Measurements from ENCODE around the gene DDX11. TPM values are rescaled to one million over a fixed set of nuclear protein-coding genes. Genes with fewer than 3 reads are reported as not detected.
A peak's percentile ranks its signal among the peaks of the same experiment; 100 is the strongest.
"Not testable (repeated sequence)": the region's sequence is repeated elsewhere in the genome, so short reads cannot be mapped to it uniquely, and the experiment has no call there.

The DDX11 gene
- total RNA-seq, 2 donors from 2014 or later = 102 to 257 TPM

- not testable (repeated sequence) for H3K9me3 Mint-ChIP-seq; H3K4me1 Mint-ChIP-seq (ENCODE audit: low read depth in 2 of 2); H3K27ac Mint-ChIP-seq; H3K36me3 Mint-ChIP-seq; ATAC-seq; H3K27me3 Mint-ChIP-seq; DNase-seq (ENCODE audit: low spot score)
- peak overlapping the region; percentile 65 for H3K4me3 Mint-ChIP-seq
Measured at GRCh38 chr12:31116846-31117202, 43.2 kb downstream of the DDX11 start.

DNA sequence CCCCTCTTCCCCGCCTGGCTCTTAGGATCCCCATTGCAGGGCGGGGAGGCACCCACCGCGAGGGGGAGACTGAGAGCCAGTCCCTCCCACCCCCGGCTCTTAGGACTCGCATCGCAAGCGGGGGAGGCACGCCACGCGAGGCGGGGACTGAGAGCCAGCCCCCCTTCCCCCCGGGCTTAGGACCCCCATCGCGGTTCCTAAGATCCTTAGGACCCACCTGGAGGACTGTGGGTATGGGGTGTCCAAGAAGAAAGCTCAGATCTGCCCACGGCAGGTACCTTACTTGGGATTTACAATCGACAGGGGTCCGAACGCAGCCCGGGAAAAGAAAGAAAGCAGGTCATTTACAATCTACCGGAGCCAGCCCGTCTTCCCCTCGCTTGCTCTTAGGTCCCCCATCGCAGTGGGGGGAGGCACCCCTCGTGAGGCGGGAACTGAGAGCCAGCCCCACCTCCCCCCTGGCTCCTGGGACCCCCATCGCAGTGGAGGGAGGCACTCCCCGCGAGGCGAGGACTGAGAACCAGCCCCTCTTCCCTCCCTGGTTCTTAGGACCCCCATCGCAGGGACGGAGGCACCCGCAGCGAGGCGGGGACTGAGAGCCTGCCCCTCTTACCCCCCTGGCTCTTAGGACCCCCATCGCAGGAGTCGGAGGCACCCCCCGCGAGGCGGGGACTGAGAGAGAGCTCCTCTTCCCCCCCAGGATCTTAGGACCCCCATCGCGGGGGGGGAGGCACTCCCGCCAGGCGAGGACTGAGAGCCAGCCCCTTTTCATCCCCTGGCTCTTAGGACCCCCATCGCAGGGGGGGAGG lies 43.7 kb downstream of the DDX11 start:
- peaks cover 0 to 5% of the 10 kb centered on the region in 2 donors for H3K27me3 Mint-ChIP-seq

DNA sequence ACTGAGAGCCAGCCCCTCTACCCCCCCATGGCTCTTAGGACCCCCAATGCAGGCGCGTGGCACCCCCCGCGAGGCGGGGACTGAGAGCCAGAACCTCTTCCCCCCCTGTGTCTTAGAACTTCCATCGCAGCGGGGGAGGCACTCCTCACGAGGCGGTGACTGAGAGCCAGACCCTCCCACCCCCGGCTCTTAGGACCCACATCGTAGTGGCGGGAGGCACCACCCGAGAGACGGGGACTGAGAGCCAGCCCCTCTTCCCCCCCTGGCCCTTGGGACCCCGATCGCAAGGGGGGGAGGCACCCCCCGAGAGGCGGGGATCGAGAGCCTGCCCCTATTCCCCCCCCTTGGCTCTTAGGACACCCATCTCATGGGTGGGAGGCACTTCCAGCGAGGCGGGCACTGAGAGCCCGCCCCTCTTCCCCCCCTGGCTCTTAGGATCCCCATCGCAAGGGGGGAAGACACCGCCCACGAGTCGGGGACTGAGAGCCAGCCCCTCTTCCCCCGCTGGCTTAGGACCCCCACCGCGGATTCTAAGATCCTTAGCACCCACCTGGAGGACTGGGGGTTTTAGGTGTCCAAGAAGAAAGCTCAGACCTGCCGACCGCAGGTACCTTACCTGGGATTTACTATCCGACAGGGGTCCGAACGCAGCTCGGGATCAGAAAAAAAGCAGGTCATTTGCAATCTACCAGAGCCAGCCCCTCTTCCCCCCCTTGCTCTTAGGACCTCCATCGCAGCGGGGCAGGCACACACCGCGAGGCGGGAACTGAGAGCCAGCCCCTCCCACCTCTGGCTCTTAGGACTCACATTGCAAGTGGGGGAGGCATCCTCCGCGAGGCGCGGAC lies 44.9 kb downstream of the DDX11 start:
- Mint-ChIP-seq H3K9me3 (no peaks in the 10 kb centered on the region), H3K27me3 (peaks cover 0 to 5% of the 10 kb centered on the region in 2 donors), H3K27ac (no peak overlapping the region), H3K4me1 (ENCODE audit: low read depth in 2 of 2) (peaks cover 0 to 5% of the 10 kb centered on the region in 2 donors), H3K4me3 (peak overlapping the region; percentile 72), H3K36me3 (no peaks in the 10 kb centered on the region)
- peak; percentile 66 to 75 for ATAC-seq
- DNase-seq (ENCODE audit: low spot score) = no peak

More for the DNA sequence above, 43.7 kb downstream of the DDX11 start:
- DNase-seq (ENCODE audit: low spot score) (no peak), ATAC-seq (peak; percentile 76 to 81)
- Mint-ChIP-seq H3K27ac (no peak overlapping the region), H3K4me1 (ENCODE audit: low read depth in 2 of 2) (peaks cover 0 to 5% of the 10 kb centered on the region in 2 donors), H3K9me3 (no peaks in the 10 kb centered on the region), H3K36me3 (no peaks in the 10 kb centered on the region), H3K4me3 (peak overlapping the region; percentile 65)

DNA sequence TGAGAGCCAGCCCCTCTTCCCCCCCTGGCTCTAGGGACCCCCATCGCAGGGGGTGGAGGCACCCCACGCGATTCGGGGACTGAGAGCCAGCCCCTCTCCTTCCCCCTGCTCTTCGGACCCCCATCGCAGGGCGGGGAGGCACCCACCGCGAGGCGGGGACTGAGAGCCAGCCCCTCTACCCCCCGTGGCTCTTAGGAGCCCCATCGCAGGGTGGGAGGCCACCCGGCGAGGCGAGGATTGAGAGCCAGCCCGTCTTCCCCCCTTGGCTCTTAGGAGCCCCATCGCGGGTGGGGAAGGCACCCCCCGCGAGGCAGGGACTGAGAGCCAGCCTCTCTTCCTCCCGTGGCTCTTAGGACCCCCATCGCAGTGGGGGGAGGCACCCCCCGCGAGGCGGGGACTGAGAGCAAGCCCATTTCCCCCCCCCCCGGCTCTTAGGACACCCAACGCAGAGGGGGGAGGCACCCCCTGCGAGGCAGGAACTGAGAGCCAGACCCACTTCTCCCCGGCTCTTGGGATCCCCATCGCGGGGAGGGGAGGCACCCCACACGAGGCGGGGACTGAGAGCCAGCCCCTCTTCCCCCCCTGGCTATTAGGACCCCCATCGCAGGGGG lies 45.6 kb downstream of the DDX11 start:
- Mint-ChIP-seq H3K36me3 (no peaks in the 10 kb centered on the region), H3K27me3 (peaks cover 0 to 5% of the 10 kb centered on the region in 2 donors), H3K4me1 (ENCODE audit: low read depth in 2 of 2) (peaks cover 0 to 7% of the 10 kb centered on the region in 2 donors), H3K27ac (no peak overlapping the region), H3K4me3 (peak overlapping the region; percentile 72), H3K9me3 (no peaks in the 10 kb centered on the region)
- ATAC-seq (peak in 1 of 2 donors; percentile 40), DNase-seq (ENCODE audit: low spot score) (no peak)

- Mint-ChIP-seq H3K4me3 (no peak overlapping the region), H3K4me1 (ENCODE audit: low read depth in 2 of 2) (peaks cover 0 to 7% of the 10 kb centered on the region in 2 donors), H3K9me3 (no peaks in the 10 kb centered on the region), H3K36me3 (no peaks in the 10 kb centered on the region), H3K27ac (no peak overlapping the region), H3K27me3 (peaks cover 0 to 2% of the 10 kb centered on the region in 2 donors)
- no peak for ATAC-seq
- DNase-seq (ENCODE audit: low spot score) = no peak
Measured at GRCh38 chr12:31119803-31120211, 46.1 kb downstream of the DDX11 start.

DNA sequence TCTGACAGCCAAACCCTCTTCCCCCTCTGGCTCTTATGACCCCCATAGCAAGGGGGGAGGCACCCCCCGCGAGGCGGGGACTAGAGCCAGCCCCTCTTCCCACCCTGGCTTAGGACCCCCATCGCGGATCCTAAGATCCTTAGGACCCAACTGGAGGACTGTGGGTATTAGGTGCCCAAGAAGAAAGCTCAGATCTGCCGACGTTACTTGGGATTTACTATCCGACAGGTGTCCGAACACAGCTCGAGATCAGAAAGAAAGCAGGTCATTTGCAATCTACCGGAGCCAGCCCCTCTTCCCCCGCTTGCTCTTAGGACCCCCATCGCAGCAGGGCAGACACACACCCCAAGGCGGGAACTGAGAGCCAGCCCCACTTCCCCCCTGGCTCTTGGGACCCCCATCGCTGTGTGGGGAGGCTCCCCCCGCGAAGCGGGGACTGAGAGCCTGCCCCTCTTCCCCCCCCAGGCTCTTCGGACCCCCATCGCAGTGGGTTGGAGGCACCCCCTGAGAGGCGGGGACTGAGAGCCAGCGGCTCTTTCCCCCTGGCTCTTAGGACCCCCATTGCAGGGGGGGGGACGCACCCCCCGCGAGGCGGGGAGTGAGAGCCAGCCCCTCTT lies 46.8 kb downstream of the DDX11 start:
- Mint-ChIP-seq H3K4me3 (no peak overlapping the region), H3K36me3 (no peaks in the 10 kb centered on the region), H3K27ac (no peak overlapping the region), H3K4me1 (ENCODE audit: low read depth in 2 of 2) (peaks cover 0 to 7% of the 10 kb centered on the region in 2 donors), H3K9me3 (no peaks in the 10 kb centered on the region), H3K27me3 (peaks cover 0 to 2% of the 10 kb centered on the region in 2 donors)
- ATAC-seq = no peak
- DNase-seq (ENCODE audit: low spot score) = no peak

DNA sequence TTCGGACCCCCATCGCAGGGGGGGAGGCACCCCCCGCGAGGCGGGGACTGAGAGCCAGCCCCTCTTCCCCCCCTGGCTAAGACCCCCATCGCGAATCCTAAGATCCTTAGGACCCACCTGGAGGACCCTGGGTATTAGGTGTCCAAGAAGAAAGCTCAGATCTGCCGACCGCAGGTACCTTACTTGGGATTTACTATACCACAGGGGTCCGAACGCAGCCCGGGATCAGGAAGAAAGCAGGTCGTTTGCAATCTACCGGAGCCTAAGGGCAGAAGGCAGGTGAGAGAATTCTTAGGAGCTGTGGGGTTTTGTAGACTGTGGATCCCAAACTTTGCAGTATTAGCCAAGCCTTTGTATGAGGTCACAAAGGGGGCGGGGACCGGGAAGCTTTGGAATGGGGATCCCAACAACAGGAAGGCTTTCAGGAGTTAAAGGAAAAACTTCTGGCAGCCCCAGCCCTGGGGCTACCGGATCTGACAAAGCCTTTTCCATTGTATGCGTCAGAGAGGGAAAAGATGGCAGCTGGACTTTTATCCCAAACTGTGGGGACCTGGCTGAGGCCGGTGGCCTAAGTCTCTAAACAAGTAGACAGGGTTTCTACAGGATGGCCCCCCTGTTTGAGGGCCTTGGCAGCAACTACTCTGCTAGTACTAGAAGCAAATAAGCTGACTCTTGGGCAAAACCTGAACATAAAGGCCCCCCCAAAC lies 47.5 kb downstream of the DDX11 start:
- H3K9me3 Mint-ChIP-seq; H3K36me3 Mint-ChIP-seq; H3K27me3 Mint-ChIP-seq; DNase-seq (ENCODE audit: low spot score); ATAC-seq; H3K4me3 Mint-ChIP-seq; H3K4me1 Mint-ChIP-seq (ENCODE audit: low read depth in 2 of 2); H3K27ac Mint-ChIP-seq: not testable (repeated sequence)

DNA sequence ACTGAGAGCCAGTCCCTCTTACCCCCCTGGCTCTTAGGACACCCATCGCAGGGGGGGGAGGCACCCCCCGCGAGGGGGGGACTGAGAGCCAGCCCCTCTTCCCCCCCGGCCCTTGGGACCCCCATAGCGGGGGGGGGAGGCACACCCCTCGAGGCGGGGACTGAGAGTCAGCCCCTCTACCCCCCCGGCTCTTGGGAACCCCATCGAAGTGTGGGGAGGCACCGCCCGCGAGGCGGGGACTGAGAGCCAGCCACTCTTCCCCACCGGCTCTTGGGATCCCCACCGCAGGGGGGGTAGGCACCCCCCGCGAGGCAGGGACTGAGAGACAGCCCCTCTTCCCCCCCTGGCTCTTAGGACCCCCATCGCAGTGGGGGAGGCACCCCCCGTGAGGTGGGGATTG lies 48.8 kb downstream of the DDX11 start:
- DNase-seq (ENCODE audit: low spot score) (no peak), ATAC-seq (no peak)
- Mint-ChIP-seq H3K4me1 (ENCODE audit: low read depth in 2 of 2) (peaks cover 0 to 3% of the 10 kb centered on the region in 2 donors), H3K36me3 (no peaks in the 10 kb centered on the region), H3K9me3 (no peaks in the 10 kb centered on the region), H3K27ac (no peak overlapping the region), H3K4me3 (no peak overlapping the region), H3K27me3 (no peaks in the 10 kb centered on the region)

DNA sequence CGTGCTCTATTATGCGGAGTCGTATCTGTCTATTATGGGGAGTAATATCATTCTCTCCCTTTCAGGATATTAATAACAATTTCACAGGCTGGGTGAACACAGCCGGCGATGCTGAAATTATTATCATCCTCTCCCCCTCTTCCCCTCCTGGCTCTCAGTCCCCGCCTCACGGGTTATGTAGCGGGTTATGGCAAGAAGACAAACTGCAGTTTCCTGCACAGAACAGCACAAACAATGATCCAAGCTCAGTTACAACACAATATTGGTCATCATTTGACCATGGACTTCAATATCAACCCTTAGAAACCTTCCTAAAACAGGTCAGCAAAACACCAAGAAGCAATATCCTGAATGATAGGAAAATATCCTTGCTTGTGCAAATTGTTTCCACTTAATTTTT lies 50.5 kb downstream of the DDX11 start:
- not testable (repeated sequence) for H3K9me3 Mint-ChIP-seq; H3K27ac Mint-ChIP-seq; H3K27me3 Mint-ChIP-seq; DNase-seq (ENCODE audit: low spot score); H3K4me1 Mint-ChIP-seq (ENCODE audit: low read depth in 2 of 2); ATAC-seq; H3K36me3 Mint-ChIP-seq; H3K4me3 Mint-ChIP-seq

GRCh38 chr12:31125171-31125570 lies 51.5 kb downstream of the DDX11 start:
- not testable (repeated sequence) for ATAC-seq; H3K27me3 Mint-ChIP-seq; H3K4me1 Mint-ChIP-seq (ENCODE audit: low read depth in 2 of 2); DNase-seq (ENCODE audit: low spot score); H3K4me3 Mint-ChIP-seq; H3K27ac Mint-ChIP-seq; H3K36me3 Mint-ChIP-seq; H3K9me3 Mint-ChIP-seq

- not testable (repeated sequence) for H3K4me3 Mint-ChIP-seq; H3K4me1 Mint-ChIP-seq (ENCODE audit: low read depth in 2 of 2); ATAC-seq; DNase-seq (ENCODE audit: low spot score); H3K9me3 Mint-ChIP-seq; H3K27ac Mint-ChIP-seq; H3K36me3 Mint-ChIP-seq
- peaks cover 9 to 17% of the 10 kb centered on the region in 2 donors for H3K27me3 Mint-ChIP-seq
Measured at GRCh38 chr12:31127209-31127848, 53.7 kb downstream of the DDX11 start.

GRCh38 chr12:31136581-31136980 lies 62.9 kb downstream of the DDX11 start:
- H3K36me3 Mint-ChIP-seq; DNase-seq (ENCODE audit: low spot score); H3K4me3 Mint-ChIP-seq; H3K27ac Mint-ChIP-seq; H3K9me3 Mint-ChIP-seq; H3K4me1 Mint-ChIP-seq (ENCODE audit: low read depth in 2 of 2); ATAC-seq: not testable (repeated sequence)
- peaks cover 6 to 15% of the 10 kb centered on the region in 2 donors for H3K27me3 Mint-ChIP-seq

GRCh38 chr12:31144768-31145167 lies 71.1 kb downstream of the DDX11 start:
- not testable (repeated sequence) for H3K27me3 Mint-ChIP-seq; H3K4me1 Mint-ChIP-seq (ENCODE audit: low read depth in 2 of 2); ATAC-seq; H3K9me3 Mint-ChIP-seq; DNase-seq (ENCODE audit: low spot score); H3K4me3 Mint-ChIP-seq; H3K27ac Mint-ChIP-seq; H3K36me3 Mint-ChIP-seq
